GM23248 (cell line): Measurements from ENCODE around the gene TRAM2.

Experiments used
- EZH2 ChIP-seq: fragments of 200-600 bp; sonication (generic); IDR thresholded peaks from 2 replicates; pipeline ENCODE4 v1.6.1; 2018; ENCODE audit warnings: antibody characterized with exemption, mild to moderate bottlenecking; ENCODE audit not compliant: insufficient read depth, poor library complexity, severe bottlenecking
- EZH2phosphoT487 ChIP-seq: fragments of 200-600 bp; sonication (generic); IDR thresholded peaks from 2 replicates; pipeline ENCODE4 v1.6.1; 2018; ENCODE audit warnings: antibody characterized with exemption, moderate library complexity, mild to moderate bottlenecking, low read depth; ENCODE audit not compliant: insufficient read depth

GRCh38 chr6:52508261-52508739, 68.6 kb downstream of the TRAM2 start:
- TF ChIP-seq EZH2 (no peak), EZH2phosphoT487 (no peak)
